ENCODE data around the gene IL1RAP. TPM values are rescaled to one million over a fixed set of nuclear protein-coding genes. Genes with fewer than 3 reads are reported as not detected.

Gene IL1RAP
- 8.5 and 9.6 TPM in 2 replicates for total RNA-seq

DNA sequence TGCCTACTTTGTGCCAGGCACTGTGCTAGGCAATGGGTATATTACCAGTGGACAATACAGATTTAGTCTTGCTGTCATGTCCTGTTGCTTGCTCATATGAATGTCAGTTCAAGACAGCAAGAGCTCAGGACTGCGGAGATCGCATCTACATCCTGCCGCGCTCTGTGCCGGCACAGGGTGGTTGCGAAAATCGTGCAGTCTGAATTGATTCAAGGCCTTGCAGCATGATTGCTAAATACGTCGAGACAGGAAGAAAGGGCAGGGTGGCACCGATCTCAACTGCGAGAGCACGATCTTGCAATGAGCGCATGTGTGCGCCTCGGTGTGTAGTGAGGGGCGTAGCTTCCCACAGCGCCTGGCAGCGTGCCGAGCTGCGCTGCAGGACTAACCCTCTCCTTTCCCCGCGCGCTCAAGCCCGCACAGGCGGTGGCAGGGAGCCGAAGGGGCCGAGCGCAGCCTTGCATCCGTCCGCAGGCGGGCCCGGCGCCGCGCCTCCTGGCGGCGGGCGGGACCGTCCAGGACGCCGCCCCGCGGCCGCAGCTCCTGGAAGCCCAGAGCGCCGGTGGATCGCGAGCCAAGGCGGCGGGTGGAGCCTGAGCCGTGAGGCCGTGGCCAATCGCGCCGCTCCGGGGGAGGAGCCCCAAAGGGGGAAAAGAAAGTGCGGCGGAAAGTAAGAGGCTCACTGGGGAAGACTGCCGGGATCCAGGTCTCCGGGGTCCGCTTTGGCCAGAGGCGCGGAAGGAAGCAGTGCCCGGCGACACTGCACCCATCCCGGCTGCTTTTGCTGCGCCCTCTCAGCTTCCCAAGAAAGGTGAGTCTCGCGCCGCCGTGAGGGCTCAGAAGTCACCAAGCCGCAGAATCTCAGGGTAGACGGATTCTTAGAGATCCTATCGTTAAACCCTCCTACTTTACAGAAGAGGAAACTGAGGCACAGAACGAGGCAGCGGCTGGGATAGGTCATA lies at the start of gene IL1RAP:
Gene IL1RAP, plus strand, starts transcription at position 677 of the 962 bp plus-strand sequence. CDS start 50,205 bp downstream, outside the sequence.

Other genes with a start within 250 kb of the IL1RAP start
- 84.9 and 98.0 TPM in 2 replicates for gene CLDN1, start 191.6 kb upstream of the IL1RAP start, total RNA-seq
- gene CLDN16, start 125.9 kb upstream of the IL1RAP start, total RNA-seq = 0.16 and 1.3 TPM in 2 replicates
- gene TMEM207, start 64.2 kb upstream of the IL1RAP start, total RNA-seq = not detected in 2 replicates

Measured in mesangial cell (primary cell).